HG03378 (cell line): ENCODE measurements around the gene ORMDL2.
"Not testable (repeated sequence)": the region's sequence is repeated elsewhere in the genome, so short reads cannot be mapped to it uniquely, and the experiment has no call there.

ENCODE experiments used
- ATAC-seq: cut with Tn5 transposase; IDR thresholded peaks from one replicate; pipeline ENCODE4 v1.9.1; 2021; ENCODE audit warnings: mild to moderate bottlenecking, moderate library complexity; ENCODE audit not compliant: unreplicated experiment

Gene ORMDL2

GRCh38 chr12:55827806-55828205 lies 10.0 kb downstream of the ORMDL2 start:
- ATAC-seq: no peak

GRCh38 chr12:55828357-55828756 lies 10.5 kb downstream of the ORMDL2 start:
- no peak for ATAC-seq

- no peak for ATAC-seq
Measured at GRCh38 chr12:55829967-55830600, 12.2 kb downstream of the ORMDL2 start.

- no peak for ATAC-seq
Measured at GRCh38 chr12:55830601-55831446, 13.0 kb downstream of the ORMDL2 start.

GRCh38 chr12:55831447-55831815 lies 13.6 kb downstream of the ORMDL2 start:
- ATAC-seq: no peak

- no peak for ATAC-seq
Measured at GRCh38 chr12:55833056-55833455, 15.2 kb downstream of the ORMDL2 start.

- not testable (repeated sequence) for ATAC-seq
Measured at GRCh38 chr12:55834400-55834799, 16.6 kb downstream of the ORMDL2 start.

- no peak for ATAC-seq
Measured at GRCh38 chr12:55838361-55838760, 20.5 kb downstream of the ORMDL2 start.

- no peak for ATAC-seq
Measured at GRCh38 chr12:55839345-55840140, 21.7 kb downstream of the ORMDL2 start.

- ATAC-seq: no peak
Measured at GRCh38 chr12:55840581-55841351, 22.9 kb downstream of the ORMDL2 start.

GRCh38 chr12:55842681-55843429 lies 25.0 kb downstream of the ORMDL2 start, which contains the start of gene MMP19:
TSS of gene MMP19 (minus strand) at chr12:55842936. CDS start at chr12:55842830, 106 bp downstream.
- ATAC-seq: no peak

GRCh38 chr12:55843431-55843830 lies 25.6 kb downstream of the ORMDL2 start:
- ATAC-seq: no peak

- no peak for ATAC-seq
Measured at GRCh38 chr12:55844961-55845360, 27.1 kb downstream of the ORMDL2 start.

GRCh38 chr12:55845361-55845760 lies 27.5 kb downstream of the ORMDL2 start:
- no peak for ATAC-seq

GRCh38 chr12:55845785-55846496 lies 28.1 kb downstream of the ORMDL2 start:
- no peak for ATAC-seq

- no peak for ATAC-seq
Measured at GRCh38 chr12:55847033-55847432, 29.2 kb downstream of the ORMDL2 start.

- no peak for ATAC-seq
Measured at GRCh38 chr12:55847603-55848291, 29.9 kb downstream of the ORMDL2 start.

GRCh38 chr12:55849616-55850343 lies 31.9 kb downstream of the ORMDL2 start:
- ATAC-seq: no peak
